ENCODE results near the gene OSMR.

DNA sequence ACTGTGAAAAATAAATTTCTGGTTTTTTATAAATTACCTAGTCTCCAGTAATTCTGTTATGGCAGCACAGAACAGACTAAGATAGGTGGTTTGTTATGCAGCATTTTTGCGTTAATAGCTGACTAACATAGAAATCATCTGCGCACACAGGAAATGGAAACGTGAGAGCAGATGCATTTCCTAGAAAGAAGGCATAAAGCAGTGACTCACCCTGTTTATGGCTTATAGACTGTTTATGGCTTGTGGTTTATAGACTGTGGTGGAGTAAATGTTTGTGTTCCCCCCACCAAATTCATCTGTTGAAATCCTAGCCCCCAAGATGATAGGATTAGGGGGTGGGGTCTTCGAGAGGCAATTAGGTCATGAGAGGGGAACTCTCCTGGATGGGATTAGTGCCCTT is 18.3 kb upstream of the OSMR start:
- TF ChIP-seq, protein P1, sequence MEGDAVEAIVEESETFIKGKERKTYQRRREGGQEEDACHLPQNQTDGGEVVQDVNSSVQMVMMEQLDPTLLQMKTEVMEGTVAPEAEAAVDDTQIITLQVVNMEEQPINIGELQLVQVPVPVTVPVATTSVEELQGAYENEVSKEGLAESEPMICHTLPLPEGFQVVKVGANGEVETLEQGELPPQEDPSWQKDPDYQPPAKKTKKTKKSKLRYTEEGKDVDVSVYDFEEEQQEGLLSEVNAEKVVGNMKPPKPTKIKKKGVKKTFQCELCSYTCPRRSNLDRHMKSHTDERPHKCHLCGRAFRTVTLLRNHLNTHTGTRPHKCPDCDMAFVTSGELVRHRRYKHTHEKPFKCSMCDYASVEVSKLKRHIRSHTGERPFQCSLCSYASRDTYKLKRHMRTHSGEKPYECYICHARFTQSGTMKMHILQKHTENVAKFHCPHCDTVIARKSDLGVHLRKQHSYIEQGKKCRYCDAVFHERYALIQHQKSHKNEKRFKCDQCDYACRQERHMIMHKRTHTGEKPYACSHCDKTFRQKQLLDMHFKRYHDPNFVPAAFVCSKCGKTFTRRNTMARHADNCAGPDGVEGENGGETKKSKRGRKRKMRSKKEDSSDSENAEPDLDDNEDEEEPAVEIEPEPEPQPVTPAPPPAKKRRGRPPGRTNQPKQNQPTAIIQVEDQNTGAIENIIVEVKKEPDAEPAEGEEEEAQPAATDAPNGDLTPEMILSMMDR (IDR thresholded peaks at IDR 0.05; ENCODE audit: borderline replicate concordance, extremely low read depth, low read length, poor library complexity, severe bottlenecking), result no peak
- no peak for TF ChIP-seq EZH2 (IDR thresholded peaks at IDR 0.05; ENCODE audit: borderline replicate concordance, low read depth, low read length, severe bottlenecking)

Measured in DND-41 (cell line).